Measurements from ENCODE around the gene METTL15.
"Not testable (repeated sequence)": the region's sequence is repeated elsewhere in the genome, so short reads cannot be mapped to it uniquely, and the experiment has no call there.

DNA sequence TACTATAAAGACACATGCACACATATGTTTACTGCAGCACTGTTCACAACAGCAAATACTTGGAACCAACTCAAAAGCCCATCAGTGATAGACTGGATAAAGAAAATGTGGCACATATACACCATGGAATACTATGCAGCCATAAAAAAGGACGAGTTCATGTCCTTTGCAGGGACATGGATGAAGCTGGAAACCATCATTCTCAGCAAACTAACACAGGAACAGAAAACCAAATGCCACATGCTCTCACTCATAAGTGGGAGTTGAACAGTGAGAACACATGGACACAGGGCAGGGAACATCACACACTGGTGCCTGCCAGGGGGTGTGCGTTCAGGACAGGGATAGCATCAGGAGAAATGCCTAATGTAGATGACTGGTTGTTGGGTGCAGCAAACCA is 164.1 kb downstream of the METTL15 start:
- TF ChIP-seq POLR2A (IDR thresholded peaks at IDR 0.05) = not testable (repeated sequence)
- TF ChIP-seq, protein P1, sequence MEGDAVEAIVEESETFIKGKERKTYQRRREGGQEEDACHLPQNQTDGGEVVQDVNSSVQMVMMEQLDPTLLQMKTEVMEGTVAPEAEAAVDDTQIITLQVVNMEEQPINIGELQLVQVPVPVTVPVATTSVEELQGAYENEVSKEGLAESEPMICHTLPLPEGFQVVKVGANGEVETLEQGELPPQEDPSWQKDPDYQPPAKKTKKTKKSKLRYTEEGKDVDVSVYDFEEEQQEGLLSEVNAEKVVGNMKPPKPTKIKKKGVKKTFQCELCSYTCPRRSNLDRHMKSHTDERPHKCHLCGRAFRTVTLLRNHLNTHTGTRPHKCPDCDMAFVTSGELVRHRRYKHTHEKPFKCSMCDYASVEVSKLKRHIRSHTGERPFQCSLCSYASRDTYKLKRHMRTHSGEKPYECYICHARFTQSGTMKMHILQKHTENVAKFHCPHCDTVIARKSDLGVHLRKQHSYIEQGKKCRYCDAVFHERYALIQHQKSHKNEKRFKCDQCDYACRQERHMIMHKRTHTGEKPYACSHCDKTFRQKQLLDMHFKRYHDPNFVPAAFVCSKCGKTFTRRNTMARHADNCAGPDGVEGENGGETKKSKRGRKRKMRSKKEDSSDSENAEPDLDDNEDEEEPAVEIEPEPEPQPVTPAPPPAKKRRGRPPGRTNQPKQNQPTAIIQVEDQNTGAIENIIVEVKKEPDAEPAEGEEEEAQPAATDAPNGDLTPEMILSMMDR (IDR thresholded peaks at IDR 0.05) = not testable (repeated sequence)

Measured in ovary (tissue), 3 donors.